Transverse colon (tissue), 4 donors: ENCODE measurements around the gene SART3. TPM values are rescaled to one million over a fixed set of nuclear protein-coding genes. Genes with fewer than 3 reads are reported as not detected.

Experiments
- DNase-seq: peaks from one replicate; pipeline ENCODE4 v3.0.0-alpha.2; 2019
- H3K27ac ChIP-seq, 4 donors: fragments of 200-600 bp; sonication (generic); 2 replicates each; pipeline ENCODE4 v1.5.1; 2016 to 2018; ENCODE audit warnings: inconsistent platforms in 4 of 4
- H3K27me3 ChIP-seq: fragments of 200-600 bp; sonication (generic); 2 replicates; pipeline ENCODE4 v1.5.1; 2017; ENCODE audit warnings: inconsistent platforms
- H3K36me3 ChIP-seq, 4 donors: fragments of 200-600 bp; sonication (generic); 2 replicates each; pipeline ENCODE4 v1.5.1; 2017 to 2019; ENCODE audit warnings: inconsistent platforms in 4 of 4
- H3K4me1 ChIP-seq, 4 donors: fragments of 200-600 bp; sonication (generic); 2 replicates each; pipeline ENCODE4 v1.5.1; 2017 to 2020; ENCODE audit warnings: inconsistent platforms in 4 of 4
- H3K4me3 ChIP-seq, 4 donors: fragments of 200-600 bp; sonication (generic); 1 replicate in 1 of 4; 2 replicates in 3 of 4; pipeline versions ENCODE4 v1.5.1 to v1.6.1; 2017 to 2019; ENCODE audit warnings: inconsistent platforms in 4 of 4
- H3K9me3 ChIP-seq, 2 donors: fragments of 200-600 bp; sonication (generic); 2 replicates each; pipeline ENCODE4 v1.5.1; 2017 to 2019; ENCODE audit warnings: inconsistent platforms in 2 of 2
- CTCF ChIP-seq, 5 experiments: fragments of 200-600 bp in 3 of 5; fragments of 450-650 bp in 2 of 5; sonication (generic) in 3 of 5; IDR thresholded peaks; 1 replicate in 2 of 5; 2 replicates in 3 of 5; pipeline ENCODE4 v1.5.1; 2016 to 2017; ENCODE audit warnings: antibody characterized with exemption in 5 of 5, inconsistent platforms in 3 of 5, mild to moderate bottlenecking in 2 of 5, moderate library complexity in 1 of 5
- EP300 ChIP-seq: sonication (generic); formaldehyde crosslinking; IDR thresholded peaks from one replicate; pipeline ENCODE4 v1.6.1; 2017; ENCODE audit warnings: antibody characterized with exemption, low read depth
- POLR2A ChIP-seq: fragments of 450-650 bp; IDR thresholded peaks from one replicate; pipeline ENCODE4 v1.6.1; 2016; ENCODE audit warnings: antibody characterized with exemption, mild to moderate bottlenecking, moderate library complexity
- POLR2AphosphoS5 ChIP-seq, 3 donors: sonication (generic); formaldehyde crosslinking; IDR thresholded peaks; one replicate each; pipeline ENCODE4 v1.6.1; 2016; ENCODE audit warnings: antibody characterized with exemption in 3 of 3
- WGBS, 2 donors: methylation state at CpG; one replicate each; pipeline ENCODE4 v1.1.5; 2018; ENCODE audit warnings: low coverage in 1 of 2; 5-methylcytosine and 5-hydroxymethylcytosine counted together
- in situ Hi-C, 4 donors: fragments of 200-750 bp; cut with MboI; loops; one replicate each; pipeline versions ENCODE4 v1.15.0 to v1.15.1; 2017; ENCODE audit warnings: low sequenced_read_pairs in 3 of 4, low pct_ligation_motif_present in 1 of 4, low pct_unique_long_range_greater_than_20kb in 1 of 4
- intact Hi-C: fragments of 100-400 bp; cut with DNase I; formaldehyde crosslinking; loops from one replicate; pipeline ENCODE4 v1.15.1; 2023; ENCODE audit warnings: low total_unique reads
- total RNA-seq, 4 donors: library from RNA; depleted of rRNA; stranded (reverse); fragments of >200 nt; gene quantifications; one replicate each; pipeline ENCODE4 v1.1.0, GENCODE V29; 2016

Gene SART3
- total RNA-seq, 4 donors from 2014 or later = 25.3 to 177 (median 77.4) TPM

DNA sequence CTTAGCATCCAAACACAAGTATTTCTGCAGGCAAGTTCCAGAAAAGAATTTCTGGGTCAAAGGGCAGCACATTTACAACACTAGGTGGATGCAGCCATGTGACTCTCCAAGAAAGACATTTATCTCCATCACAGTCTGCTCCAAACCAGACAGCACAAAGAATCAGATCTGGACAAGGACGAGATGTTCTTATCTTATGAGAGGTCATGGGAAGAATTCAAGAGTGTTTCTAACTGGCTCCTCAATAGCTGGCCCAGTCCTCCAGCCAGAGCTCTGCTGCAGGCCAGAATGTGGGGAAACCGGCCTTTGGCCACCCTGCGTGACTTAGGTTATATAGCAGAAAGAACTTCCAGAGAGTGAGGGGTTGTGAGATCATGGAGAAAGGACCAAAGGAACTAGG lies 19.6 kb upstream of the SART3 start:
- DNase-seq = no peak
- no peaks in the 10 kb centered on the region for H3K9me3 ChIP-seq
- in situ Hi-C loops (no loop called here), intact Hi-C loops (no loop called here)
- WGBS, 2 donors = 72% methylated on average over 3 of the region's 3 CpGs; no CpG with 5 or more reads in 1 of the 2 donors
- H3K36me3 ChIP-seq = no peaks in the 10 kb centered on the region
- TF ChIP-seq POLR2AphosphoS5 (IDR thresholded peaks at IDR 0.05) (no peak), EP300 (no peak), POLR2A (no peak), CTCF (IDR thresholded peaks at IDR 0.05) (no peak)
- no peaks in the 10 kb centered on the region for H3K4me1 ChIP-seq
- no peaks in the 10 kb centered on the region for H3K27me3 ChIP-seq
- no peak overlapping the region for H3K4me3 ChIP-seq
- H3K27ac ChIP-seq = no peak overlapping the region

DNA sequence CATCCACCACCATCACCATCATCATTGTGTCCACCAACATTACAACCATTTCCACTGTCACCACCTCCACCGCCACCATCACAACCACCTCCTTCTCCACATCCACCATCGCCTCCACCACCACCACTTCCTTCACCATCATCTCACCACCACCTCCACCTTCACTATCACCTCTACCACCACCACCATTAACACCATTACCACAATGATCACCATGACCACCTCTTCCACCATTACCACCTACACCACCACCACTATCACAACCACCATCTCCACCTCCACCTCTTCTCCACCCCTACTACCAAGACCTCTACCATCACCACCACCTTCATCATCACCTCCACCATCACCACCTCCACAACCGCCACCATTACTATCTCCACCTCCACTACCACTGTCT lies 17.8 kb upstream of the SART3 start:
- TF ChIP-seq CTCF (IDR thresholded peaks at IDR 0.05) = no peak
- TF ChIP-seq EP300 = no peak
- no peak for TF ChIP-seq POLR2AphosphoS5 (IDR thresholded peaks at IDR 0.05)
- TF ChIP-seq POLR2A = no peak
- DNase-seq = no peak
- in situ Hi-C loops = no loop called here
- WGBS, 2 donors = 94 to 97% methylated on average over 3 of the region's 3 CpGs
- H3K27me3 ChIP-seq = no peaks in the 10 kb centered on the region
- H3K4me1 ChIP-seq = no peaks in the 10 kb centered on the region
- no peak overlapping the region for H3K4me3 ChIP-seq
- H3K36me3 ChIP-seq = no peaks in the 10 kb centered on the region
- no peak overlapping the region for H3K27ac ChIP-seq
- intact Hi-C loops = no loop called here
- H3K9me3 ChIP-seq = no peaks in the 10 kb centered on the region

DNA sequence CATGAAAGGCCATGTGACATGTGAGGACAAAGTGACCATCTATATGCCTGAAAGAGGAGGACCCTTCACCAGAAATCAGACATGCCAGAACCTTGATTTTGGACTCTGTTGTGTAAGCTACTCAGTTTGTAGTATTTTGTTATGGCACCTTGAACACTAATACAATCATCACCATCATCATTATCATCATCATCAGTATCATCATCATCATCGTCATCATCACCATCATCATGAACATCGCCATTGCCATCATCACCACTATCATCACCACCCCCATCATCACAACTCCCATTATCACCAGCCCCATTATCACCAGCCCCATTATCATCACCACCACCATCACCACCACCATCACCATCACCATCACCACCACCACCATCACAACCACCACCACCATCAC lies 17.3 kb upstream of the SART3 start:
- WGBS, 2 donors = 100% methylated on average over 2 of the region's 2 CpGs
- Histone ChIP-seq H3K27me3 (no peaks in the 10 kb centered on the region), H3K4me1 (peaks cover 0 to 4% (median 0%) of the 10 kb centered on the region in 4 donors), H3K4me3 (no peak overlapping the region), H3K27ac (no peak overlapping the region), H3K36me3 (no peaks in the 10 kb centered on the region), H3K9me3 (no peaks in the 10 kb centered on the region)
- DNase-seq = no peak
- TF ChIP-seq EP300 = no peak
- no peak for TF ChIP-seq POLR2AphosphoS5 (IDR thresholded peaks at IDR 0.05)
- no peak for TF ChIP-seq POLR2A
- no peak for TF ChIP-seq CTCF (IDR thresholded peaks at IDR 0.05)
- in situ Hi-C loops (no loop called here), intact Hi-C loops (no loop called here)

DNA sequence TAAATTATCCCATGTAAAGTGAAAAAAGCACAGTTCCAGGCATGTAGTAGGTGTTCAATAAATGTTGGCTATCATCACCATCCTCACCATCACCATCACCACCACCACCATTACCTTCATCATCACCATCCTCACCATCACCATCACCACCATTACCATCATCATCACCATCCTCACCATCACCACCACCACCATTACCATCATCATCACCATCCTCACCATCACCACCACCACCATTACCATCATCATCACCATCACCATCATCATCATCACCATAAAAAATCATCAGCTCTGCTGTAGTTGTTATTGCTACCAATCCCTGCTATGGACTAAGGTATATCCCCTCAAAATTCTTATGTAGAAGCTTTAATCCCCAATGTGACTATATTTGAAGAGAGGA lies 16.5 kb upstream of the SART3 start:
- in situ Hi-C loops = no loop called here
- no peaks in the 10 kb centered on the region for H3K27me3 ChIP-seq
- DNase-seq = no peak
- H3K4me3 ChIP-seq = no peak overlapping the region
- no peak for TF ChIP-seq POLR2A
- no peak for TF ChIP-seq POLR2AphosphoS5 (IDR thresholded peaks at IDR 0.05)
- no peak for TF ChIP-seq CTCF (IDR thresholded peaks at IDR 0.05)
- no peak for TF ChIP-seq EP300
- intact Hi-C loops = no loop called here
- no peaks in the 10 kb centered on the region for H3K36me3 ChIP-seq
- no peak overlapping the region for H3K27ac ChIP-seq
- no peaks in the 10 kb centered on the region for H3K9me3 ChIP-seq
- H3K4me1 ChIP-seq = peaks cover 3 to 13% (median 5%) of the 10 kb centered on the region in 4 donors
